CD14-positive monocyte (primary cell): ENCODE measurements around the gene DPYD. TPM values are rescaled to one million over a fixed set of nuclear protein-coding genes. Genes with fewer than 3 reads are reported as not detected.

Experiments used
- DNase-seq, 3 donors: peaks; one replicate each; pipeline ENCODE4 v3.0.0-alpha.2; 2011 to 2022
- H2AFZ ChIP-seq: 2 replicates; pipeline ENCODE4 v1.6.0; 2012; ENCODE audit warnings: mild to moderate bottlenecking, low read depth, low read length, inconsistent platforms; ENCODE audit not compliant: insufficient read depth, poor library complexity, severe bottlenecking
- H3K27ac ChIP-seq, 2 donors: 1 replicate in 1 of 2; 2 replicates in 1 of 2; pipeline ENCODE4 v1.5.1; 2012 to 2013; ENCODE audit warnings: low read length in 2 of 2, control low read depth in 1 of 2, inconsistent platforms in 1 of 2, low read depth in 1 of 2, mild to moderate bottlenecking in 1 of 2
- H3K27me3 ChIP-seq, 2 donors: one replicate each; pipeline versions ENCODE4 v1.6.0 to v1.6.1; 2011 to 2013; ENCODE audit warnings: low read length in 2 of 2; ENCODE audit not compliant: control insufficient read depth in 2 of 2, insufficient read depth in 2 of 2
- H3K36me3 ChIP-seq, 2 donors: replicated peaks in 1 of 2; 1 replicate in 1 of 2; 2 replicates in 1 of 2; pipeline versions ENCODE4 v1.5.1 to v1.6.1; 2012 to 2013; ENCODE audit warnings: low read length in 2 of 2, control low read depth in 1 of 2, inconsistent platforms in 1 of 2, mild to moderate bottlenecking in 1 of 2; ENCODE audit not compliant: insufficient read depth in 2 of 2, control insufficient read depth in 1 of 2
- H3K4me1 ChIP-seq, 2 donors: 1 replicate in 1 of 2; 2 replicates in 1 of 2; pipeline versions ENCODE4 v1.5.1 to v1.6.1; 2012 to 2013; ENCODE audit warnings: low read length in 2 of 2, control low read depth in 1 of 2, inconsistent platforms in 1 of 2, mild to moderate bottlenecking in 1 of 2, moderate library complexity in 1 of 2; ENCODE audit not compliant: insufficient read depth in 2 of 2, control insufficient read depth in 1 of 2
- H3K4me2 ChIP-seq: replicated peaks from 2 replicates; pipeline ENCODE3; 2012; ENCODE audit warnings: low read length, moderate library complexity, mild to moderate bottlenecking; ENCODE audit not compliant: poor library complexity, severe bottlenecking; ENCODE audit errors: extremely low read depth
- H3K4me3 ChIP-seq, 3 experiments: fragments of 200-600 bp in 1 of 3; sonication (generic) in 1 of 3; replicated peaks in 1 of 3; 1 replicate in 2 of 3; 2 replicates in 1 of 3; pipeline ENCODE4 v1.5.1; 2011 to 2013; ENCODE audit warnings: low read length in 3 of 3, mild to moderate bottlenecking in 3 of 3, control low read depth in 2 of 3, low read depth in 2 of 3, inconsistent platforms in 1 of 3, moderate library complexity in 1 of 3
- H3K79me2 ChIP-seq: 2 replicates; pipeline ENCODE4 v1.6.0; 2012; ENCODE audit warnings: mild to moderate bottlenecking, control low read depth, inconsistent platforms, low read length, moderate library complexity; ENCODE audit not compliant: insufficient read depth
- H3K9ac ChIP-seq: 2 replicates; pipeline ENCODE4 v1.6.0; 2017; ENCODE audit warnings: low read length, mild to moderate bottlenecking; ENCODE audit not compliant: insufficient read depth, poor library complexity, severe bottlenecking
- H3K9me3 ChIP-seq, 2 donors: replicated peaks in 1 of 2; 1 replicate in 1 of 2; 2 replicates in 1 of 2; pipeline versions ENCODE4 v1.5.1 to v1.6.1; 2012 to 2013; ENCODE audit warnings: low read length in 2 of 2, control low read depth in 1 of 2; ENCODE audit not compliant: control insufficient read depth in 1 of 2, insufficient read depth in 1 of 2
- H4K20me1 ChIP-seq: 2 replicates; pipeline ENCODE4 v1.6.0; 2012; ENCODE audit warnings: mild to moderate bottlenecking, low read length, control low read depth, moderate library complexity; ENCODE audit not compliant: insufficient read depth
- H3K27ac Mint-ChIP-seq, 7 donors: one replicate each; pipeline ENCODE4 v1.8.0; 2020; ENCODE audit warnings: mild to moderate bottlenecking in 7 of 7, mixed read lengths in 7 of 7, moderate library complexity in 6 of 7, inconsistent platforms in 2 of 7
- H3K27me3 Mint-ChIP-seq, 3 donors: one replicate each; pipeline ENCODE4 v1.8.0; 2021 to 2022; ENCODE audit warnings: low read depth in 3 of 3, mild to moderate bottlenecking in 3 of 3, mixed read lengths in 3 of 3, moderate library complexity in 3 of 3, inconsistent platforms in 1 of 3
- H3K36me3 Mint-ChIP-seq, 2 donors: one replicate each; pipeline ENCODE4 v1.8.0; 2020; ENCODE audit warnings: mixed read lengths in 2 of 2, inconsistent platforms in 1 of 2, mild to moderate bottlenecking in 1 of 2
- H3K4me1 Mint-ChIP-seq: one replicate; pipeline ENCODE4 v1.8.0; 2020; ENCODE audit warnings: mild to moderate bottlenecking, mixed read lengths
- H3K4me3 Mint-ChIP-seq, 2 donors: one replicate each; pipeline ENCODE4 v1.8.0; 2020; ENCODE audit warnings: mild to moderate bottlenecking in 2 of 2, mixed read lengths in 2 of 2, moderate library complexity in 1 of 2
- H3K9me3 Mint-ChIP-seq, 7 donors: one replicate each; pipeline ENCODE4 v1.8.0; 2020 to 2022; ENCODE audit warnings: mixed read lengths in 7 of 7, mild to moderate bottlenecking in 6 of 7, moderate library complexity in 6 of 7, inconsistent platforms in 2 of 7
- whole genome bisulfite sequencing: methylation state at CpG from one replicate; pipeline ENCODE4 v1.1.5; 2013; ENCODE audit warnings: missing lambda C conversion rate; ENCODE audit not compliant: insufficient coverage; 5-methylcytosine and 5-hydroxymethylcytosine counted together
- intact Hi-C, 2 donors: fragments of 100-400 bp; cut with micrococcal nuclease; formaldehyde crosslinking; loops; one replicate each; pipeline versions ENCODE4 v1.15.0 to v1.15.1; 2023
- polyA plus RNA-seq, 3 donors: library from polyadenylated mRNA; depleted of rRNA in 1 of 3; unstranded in 2 of 3; stranded (reverse) in 1 of 3; fragments of 300-500 nt in 2 of 3; fragments of >200 nt in 1 of 3; fragmentation: Illumina TruSeq in 2 of 3; gene quantifications; 1 replicate in 2 of 3; 2 replicates in 1 of 3; pipeline ENCODE4 v1.2.3, GENCODE V29; 2012 to 2021
- TF ChIP-seq, protein P1 (sequence below): fragments of 200-600 bp; IDR thresholded peaks from one replicate; pipeline ENCODE4 v1.8.0; 2022; ENCODE audit warnings: antibody characterized with exemption, mild to moderate bottlenecking

DPYD gene
- polyA plus RNA-seq, 3 donors, result 87.6 to 171 (median 144) TPM

GRCh38 chr1:97867127-97867526, 53.7 kb downstream of the DPYD start:
- Histone ChIP-seq H3K4me1 (peaks cover 0 to 2% of the 10 kb centered on the region in 2 donors), H3K9ac (no peak overlapping the region), H3K9me3 (no peaks in the 10 kb centered on the region), H3K27ac (no peak overlapping the region), H4K20me1 (peaks cover 100% of the 10 kb centered on the region), H3K36me3 (peaks cover 6 to 50% of the 10 kb centered on the region in 2 donors), H3K27me3 (no peaks in the 10 kb centered on the region), H3K79me2 (peaks cover 94% of the 10 kb centered on the region), H3K4me2 (no peak overlapping the region), H3K4me3 (no peak overlapping the region), H2AFZ (no peak overlapping the region)
- WGBS, result no CpG with 5 or more reads among the region's 4 CpGs
- peak overlapping the region in 1 of 7 donors; percentile 37 for H3K27ac Mint-ChIP-seq
- H3K4me3 Mint-ChIP-seq, result no peak overlapping the region
- peaks cover 0 to 3% (median 0%) of the 10 kb centered on the region in 7 donors for H3K9me3 Mint-ChIP-seq
- H3K36me3 Mint-ChIP-seq, result peaks cover 25% of the 10 kb centered on the region in 2 donors
- H3K27me3 Mint-ChIP-seq, result no peaks in the 10 kb centered on the region
- TF ChIP-seq, protein P1, sequence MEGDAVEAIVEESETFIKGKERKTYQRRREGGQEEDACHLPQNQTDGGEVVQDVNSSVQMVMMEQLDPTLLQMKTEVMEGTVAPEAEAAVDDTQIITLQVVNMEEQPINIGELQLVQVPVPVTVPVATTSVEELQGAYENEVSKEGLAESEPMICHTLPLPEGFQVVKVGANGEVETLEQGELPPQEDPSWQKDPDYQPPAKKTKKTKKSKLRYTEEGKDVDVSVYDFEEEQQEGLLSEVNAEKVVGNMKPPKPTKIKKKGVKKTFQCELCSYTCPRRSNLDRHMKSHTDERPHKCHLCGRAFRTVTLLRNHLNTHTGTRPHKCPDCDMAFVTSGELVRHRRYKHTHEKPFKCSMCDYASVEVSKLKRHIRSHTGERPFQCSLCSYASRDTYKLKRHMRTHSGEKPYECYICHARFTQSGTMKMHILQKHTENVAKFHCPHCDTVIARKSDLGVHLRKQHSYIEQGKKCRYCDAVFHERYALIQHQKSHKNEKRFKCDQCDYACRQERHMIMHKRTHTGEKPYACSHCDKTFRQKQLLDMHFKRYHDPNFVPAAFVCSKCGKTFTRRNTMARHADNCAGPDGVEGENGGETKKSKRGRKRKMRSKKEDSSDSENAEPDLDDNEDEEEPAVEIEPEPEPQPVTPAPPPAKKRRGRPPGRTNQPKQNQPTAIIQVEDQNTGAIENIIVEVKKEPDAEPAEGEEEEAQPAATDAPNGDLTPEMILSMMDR, result no peak
- H3K4me1 Mint-ChIP-seq, result peaks cover 24% of the 10 kb centered on the region
- no peak for DNase-seq
- intact Hi-C loops, result no loop called here

DNA sequence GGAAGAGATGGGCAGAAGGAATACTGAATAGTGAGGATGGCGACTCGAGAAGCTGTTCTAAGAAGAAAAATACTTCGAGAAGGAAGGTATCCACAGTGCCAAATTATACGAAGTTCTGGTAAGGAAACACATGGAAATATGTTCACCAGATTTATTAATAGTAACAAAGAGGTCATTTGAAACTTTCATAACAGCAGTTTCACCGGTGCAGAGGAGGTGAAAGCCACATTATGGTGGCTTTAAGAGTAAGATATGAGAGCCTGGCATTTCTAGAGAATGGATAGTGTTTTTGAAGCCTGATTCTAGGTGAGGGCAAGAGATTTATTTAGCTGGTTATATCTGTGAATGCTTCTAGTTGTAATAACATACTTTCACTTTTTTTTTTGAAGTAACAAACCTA, 56.2 kb downstream of the DPYD start:
- H3K4me2 ChIP-seq, result no peak overlapping the region
- H3K27ac Mint-ChIP-seq, result peak overlapping the region in 2 of 7 donors; percentile 62 to 70
- H3K9me3 Mint-ChIP-seq, result peaks cover 0 to 3% (median 0%) of the 10 kb centered on the region in 7 donors
- H3K4me3 Mint-ChIP-seq, result no peak overlapping the region
- peaks cover 95% of the 10 kb centered on the region for H3K79me2 ChIP-seq
- peak overlapping the region in 1 of 2 donors; percentile 34 for H3K27ac ChIP-seq
- peaks cover 99% of the 10 kb centered on the region for H4K20me1 ChIP-seq
- DNase-seq, result no peak
- H3K4me1 ChIP-seq, result peaks cover 0 to 2% of the 10 kb centered on the region in 2 donors
- 80% methylated on average over 1 of the region's 5 CpGs for WGBS
- H3K4me3 ChIP-seq, result no peak overlapping the region
- peaks cover 24% of the 10 kb centered on the region for H3K4me1 Mint-ChIP-seq
- intact Hi-C loops, result no loop called here
- H3K27me3 Mint-ChIP-seq, result no peaks in the 10 kb centered on the region
- TF ChIP-seq, protein P1, result no peak
- peaks cover 15 to 16% of the 10 kb centered on the region in 2 donors for H3K36me3 Mint-ChIP-seq
- no peak overlapping the region for H3K9ac ChIP-seq
- H3K27me3 ChIP-seq, result no peaks in the 10 kb centered on the region
- no peak overlapping the region for H2AFZ ChIP-seq
- peaks cover 2 to 30% of the 10 kb centered on the region in 2 donors for H3K36me3 ChIP-seq
- H3K9me3 ChIP-seq, result no peaks in the 10 kb centered on the region
